Esophagus muscularis mucosa (tissue), 3 donors: ENCODE measurements around the gene LYRM1.

Experiments used
- POLR2A ChIP-seq: fragments of 450-650 bp; IDR thresholded peaks from one replicate; pipeline ENCODE4 v1.6.1; 2017; ENCODE audit warnings: antibody characterized with exemption, moderate library complexity, mild to moderate bottlenecking, low read depth
- TF ChIP-seq, protein P1 (sequence below), 3 experiments: fragments of 200-600 bp in 2 of 3; fragments of 450-650 bp in 1 of 3; sonication (generic) in 2 of 3; IDR thresholded peaks; one replicate each; pipeline ENCODE4 v1.5.1; 2017 to 2019; ENCODE audit warnings: antibody characterized with exemption in 3 of 3, mild to moderate bottlenecking in 2 of 3, moderate library complexity in 1 of 3

DNA sequence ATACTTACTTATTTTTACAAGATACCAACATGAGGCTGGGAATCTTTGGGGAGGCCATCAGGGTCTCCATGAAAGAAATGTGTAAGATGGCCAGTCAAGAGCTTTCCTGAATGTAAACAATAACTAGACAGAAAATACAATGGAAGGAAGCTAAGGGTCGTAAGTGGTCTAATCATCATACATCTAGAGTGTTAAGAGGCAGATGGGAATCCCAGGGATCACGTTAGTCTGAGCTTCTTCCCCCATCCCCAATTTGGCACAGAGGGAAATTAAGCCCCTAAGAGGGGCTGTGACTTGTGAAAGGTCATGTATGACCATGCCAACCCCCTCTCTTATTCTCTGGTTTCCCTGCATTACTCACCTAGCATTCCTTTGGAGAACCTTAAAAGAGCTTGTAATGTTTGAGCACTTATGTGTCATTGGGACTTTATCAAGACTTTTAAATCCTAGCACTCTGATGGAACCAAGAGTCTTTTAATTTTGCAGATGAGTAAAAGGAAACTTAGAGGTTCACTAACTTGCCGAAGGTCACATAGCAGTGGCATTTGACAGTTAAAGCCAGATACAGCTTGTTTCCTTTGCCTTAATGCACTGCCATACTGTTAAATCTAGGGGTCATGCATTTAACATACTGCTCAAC is 46.5 kb upstream of the LYRM1 start:
- no peak for TF ChIP-seq POLR2A
- TF ChIP-seq, protein P1, sequence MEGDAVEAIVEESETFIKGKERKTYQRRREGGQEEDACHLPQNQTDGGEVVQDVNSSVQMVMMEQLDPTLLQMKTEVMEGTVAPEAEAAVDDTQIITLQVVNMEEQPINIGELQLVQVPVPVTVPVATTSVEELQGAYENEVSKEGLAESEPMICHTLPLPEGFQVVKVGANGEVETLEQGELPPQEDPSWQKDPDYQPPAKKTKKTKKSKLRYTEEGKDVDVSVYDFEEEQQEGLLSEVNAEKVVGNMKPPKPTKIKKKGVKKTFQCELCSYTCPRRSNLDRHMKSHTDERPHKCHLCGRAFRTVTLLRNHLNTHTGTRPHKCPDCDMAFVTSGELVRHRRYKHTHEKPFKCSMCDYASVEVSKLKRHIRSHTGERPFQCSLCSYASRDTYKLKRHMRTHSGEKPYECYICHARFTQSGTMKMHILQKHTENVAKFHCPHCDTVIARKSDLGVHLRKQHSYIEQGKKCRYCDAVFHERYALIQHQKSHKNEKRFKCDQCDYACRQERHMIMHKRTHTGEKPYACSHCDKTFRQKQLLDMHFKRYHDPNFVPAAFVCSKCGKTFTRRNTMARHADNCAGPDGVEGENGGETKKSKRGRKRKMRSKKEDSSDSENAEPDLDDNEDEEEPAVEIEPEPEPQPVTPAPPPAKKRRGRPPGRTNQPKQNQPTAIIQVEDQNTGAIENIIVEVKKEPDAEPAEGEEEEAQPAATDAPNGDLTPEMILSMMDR (IDR thresholded peaks at IDR 0.05): no peak
